ENCODE data around the gene BCO2.
A peak's percentile ranks its signal among the peaks of the same experiment; 100 is the strongest.

Gene BCO2

GRCh38 chr11:112216561-112217105 lies 41.3 kb downstream of the BCO2 start:
- DNase-seq (ENCODE audit: low read depth, low spot score), result no peak

DNA sequence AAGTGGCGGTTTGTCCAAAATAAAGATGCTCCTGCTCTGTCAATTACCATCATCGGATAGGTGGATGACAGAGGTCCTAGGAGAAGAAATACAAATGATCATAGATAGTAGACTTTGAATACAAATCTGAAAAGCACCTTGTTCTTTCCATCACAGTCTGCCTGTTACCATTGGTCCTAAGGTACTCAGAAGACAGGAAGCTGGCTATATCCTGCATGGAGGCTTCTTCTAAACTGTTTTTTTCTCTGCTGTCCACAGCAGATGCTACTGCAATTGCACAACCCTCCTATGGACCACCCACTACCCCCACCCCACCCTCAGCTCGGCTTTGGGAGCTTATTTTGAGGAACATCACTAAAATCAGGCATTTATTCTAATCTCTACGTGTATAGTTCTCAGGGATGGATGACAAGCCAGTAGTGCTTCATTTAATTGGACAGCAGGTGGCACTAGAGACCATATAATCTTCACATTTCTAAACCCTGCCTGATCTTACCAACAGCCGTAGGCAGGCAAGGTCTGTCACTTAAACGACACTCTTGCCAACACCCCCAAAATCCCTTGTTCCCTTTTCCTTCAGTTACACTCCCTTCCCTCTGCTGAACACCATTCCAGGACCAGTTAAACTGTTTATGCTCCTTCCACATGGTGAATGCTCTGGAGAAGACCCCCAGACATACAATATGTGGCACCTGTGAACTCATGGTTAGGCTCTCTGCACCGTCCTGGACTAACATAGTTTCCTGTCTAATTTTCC lies 44.3 kb downstream of the BCO2 start:
- peak; percentile 44 for DNase-seq (ENCODE audit: low read depth, low spot score)

DNA sequence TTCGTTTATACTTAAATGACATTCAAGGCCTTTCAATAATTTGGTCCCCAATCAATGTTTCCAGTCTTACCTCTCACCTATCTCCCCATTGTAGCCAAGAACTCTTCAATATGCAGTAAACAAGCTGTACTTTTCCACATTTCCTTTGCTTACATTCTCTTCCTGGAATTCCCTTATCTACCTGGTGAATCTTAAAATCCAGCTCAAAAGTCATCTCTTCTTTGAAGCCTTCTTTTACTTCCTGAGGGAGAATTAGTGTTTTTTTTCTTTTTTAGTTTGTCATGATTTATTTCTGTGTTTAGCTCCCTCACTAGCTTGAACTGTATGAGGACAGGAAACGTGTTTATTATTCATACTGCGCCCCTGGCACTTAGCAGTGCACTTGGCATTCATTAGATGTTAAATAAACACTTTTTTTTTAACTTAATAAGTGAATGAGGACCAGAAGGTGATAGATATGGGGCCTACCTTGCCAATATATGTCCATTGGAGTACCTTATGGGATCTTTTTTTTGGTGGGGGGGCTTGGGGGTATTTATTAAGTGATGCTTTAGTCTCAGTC lies 46.0 kb downstream of the BCO2 start:
- DNase-seq (ENCODE audit: low read depth, low spot score), result no peak

- DNase-seq (ENCODE audit: low read depth, low spot score), result no peak
Observed at GRCh38 chr11:112222303-112222702, 47.0 kb downstream of the BCO2 start.

DNA sequence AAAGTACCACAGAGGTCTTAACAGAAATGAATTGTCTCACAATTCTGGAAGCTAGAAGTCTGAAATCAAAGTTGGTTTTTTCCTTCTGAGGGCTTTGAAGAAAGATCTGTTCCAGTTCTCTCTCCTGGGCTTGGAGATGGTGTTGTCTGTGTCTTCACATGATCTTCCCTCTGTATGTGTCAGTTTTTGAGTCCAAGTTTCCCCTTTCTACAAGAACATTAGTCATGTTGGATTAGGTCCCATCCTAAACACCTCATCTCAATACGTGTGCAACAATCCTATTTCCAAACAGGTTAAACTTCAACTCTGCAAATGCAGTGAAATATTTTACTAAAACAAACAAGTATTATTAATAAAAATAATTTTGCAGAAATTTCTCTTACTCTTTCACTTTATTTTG lies 47.8 kb downstream of the BCO2 start:
- no peak for DNase-seq (ENCODE audit: low read depth, low spot score)

GRCh38 chr11:112223754-112224532 lies 48.6 kb downstream of the BCO2 start:
- no peak for DNase-seq (ENCODE audit: low read depth, low spot score)

DNA sequence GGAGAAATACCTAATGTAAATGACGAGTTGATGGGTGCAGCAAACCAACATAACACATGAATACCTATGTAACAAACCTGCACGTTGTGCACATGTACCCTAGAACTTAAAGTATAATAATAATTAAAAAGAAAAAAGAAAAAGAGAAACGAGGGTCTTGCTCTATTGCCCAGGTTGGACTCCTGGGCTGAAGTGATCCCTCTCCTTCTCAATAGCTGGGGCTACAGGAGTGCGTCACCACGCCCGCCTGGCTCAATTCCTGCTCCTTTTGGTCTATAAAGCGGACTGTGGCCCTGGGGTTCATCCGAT lies 50.4 kb downstream of the BCO2 start:
- DNase-seq (ENCODE audit: low read depth, low spot score), result no peak

DNA sequence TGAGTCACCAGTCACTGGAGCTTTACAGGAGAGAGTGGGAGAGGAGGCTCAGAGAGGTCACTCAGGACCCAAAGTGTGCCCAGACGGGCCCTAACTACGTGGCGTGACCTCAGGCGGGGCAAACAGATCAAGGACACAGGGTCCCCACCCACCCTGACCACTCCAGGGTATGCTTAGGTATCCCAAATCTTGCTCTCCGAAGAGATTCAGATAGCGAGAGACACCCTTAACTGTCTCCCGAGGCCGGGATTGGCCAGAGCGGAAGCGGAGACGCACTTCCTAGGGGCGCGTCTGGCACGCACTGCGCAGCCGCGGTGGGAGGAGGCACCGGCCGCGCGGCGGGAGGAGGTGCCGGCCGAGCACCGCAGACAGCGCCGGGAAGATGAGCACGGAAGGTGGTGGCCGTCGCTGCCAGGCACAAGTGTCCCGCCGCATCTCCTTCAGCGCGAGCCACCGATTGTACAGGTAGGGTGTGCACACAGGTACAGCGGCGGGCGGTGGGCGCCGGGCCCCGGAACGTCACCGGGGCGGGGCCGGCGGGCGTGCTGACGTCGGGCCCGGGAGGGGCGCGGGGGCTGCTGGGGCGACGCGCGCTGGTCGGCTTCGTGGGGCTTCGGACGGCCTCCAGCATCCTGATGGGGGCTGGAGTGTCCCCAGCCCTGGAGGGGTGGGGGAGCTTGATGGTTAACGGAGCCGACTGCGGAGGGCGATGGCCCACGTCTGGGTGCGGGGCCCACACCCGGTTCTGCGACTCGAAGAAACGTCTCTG lies 50.9 kb downstream of the BCO2 start, which contains the start of gene PTS:
Gene PTS (plus strand): TSS at position 367 of the 769 bp plus-strand sequence. CDS start 16 bp downstream, at position 383.
- peak; percentile 69 for DNase-seq (ENCODE audit: low read depth, low spot score)

- DNase-seq (ENCODE audit: low read depth, low spot score), result peak; percentile 10
Observed at GRCh38 chr11:112226831-112227401, 51.6 kb downstream of the BCO2 start.

GRCh38 chr11:112227471-112227870 lies 52.2 kb downstream of the BCO2 start:
- DNase-seq (ENCODE audit: low read depth, low spot score), result no peak

- DNase-seq (ENCODE audit: low read depth, low spot score), result no peak
Observed at GRCh38 chr11:112228706-112229105, 53.4 kb downstream of the BCO2 start.

DNA sequence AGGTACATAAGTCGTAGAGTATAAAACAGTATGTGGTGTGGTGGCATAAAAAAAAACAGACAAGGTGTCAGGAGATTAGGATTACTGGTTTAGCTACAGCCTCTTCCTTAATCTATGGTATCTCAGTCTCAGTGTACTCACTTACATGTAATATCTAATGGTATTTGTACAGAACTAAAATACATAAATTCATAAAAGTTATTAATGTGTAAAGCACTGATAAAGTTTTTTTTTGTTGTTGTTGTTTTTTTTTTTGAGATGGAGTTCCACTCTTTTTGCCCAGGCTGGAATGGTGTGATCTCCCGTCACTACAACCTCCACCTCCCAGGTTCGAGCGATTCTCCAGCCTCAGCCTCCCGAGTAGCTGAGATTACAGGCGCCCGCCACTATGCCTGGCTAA lies 53.8 kb downstream of the BCO2 start:
- no peak for DNase-seq (ENCODE audit: low read depth, low spot score)

DNA sequence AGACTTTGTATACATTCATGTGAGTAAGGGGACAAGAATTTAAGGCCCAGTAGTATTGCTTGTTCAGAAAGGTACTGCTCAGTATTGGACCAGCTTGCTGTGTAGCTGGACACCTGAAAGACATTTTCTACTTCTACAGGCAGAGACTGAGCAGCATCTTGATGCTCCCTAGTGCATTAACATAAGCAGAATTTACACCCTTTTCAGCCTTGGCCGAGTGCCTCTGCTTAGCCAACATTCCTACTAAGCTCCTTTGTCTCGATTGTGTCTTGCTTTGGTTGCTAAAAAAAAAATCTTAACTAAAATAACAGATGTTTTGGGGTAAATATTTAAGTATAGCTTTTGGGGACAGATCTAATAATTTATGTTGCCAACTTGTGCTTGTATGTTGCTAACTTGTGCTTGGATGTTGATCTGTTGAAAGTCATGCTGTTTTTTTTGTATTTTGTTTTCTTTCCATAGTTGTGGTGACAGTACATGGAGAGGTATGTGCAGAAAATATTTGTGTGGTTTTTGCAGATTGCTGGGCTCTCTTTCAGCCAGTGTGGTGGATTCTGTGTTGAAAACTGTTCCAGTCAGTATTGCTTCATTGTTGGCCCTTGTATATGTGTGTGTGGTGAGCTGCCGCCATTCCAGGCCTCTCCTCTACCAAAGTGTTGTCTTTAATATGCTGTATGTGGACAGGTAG lies 54.6 kb downstream of the BCO2 start:
- DNase-seq (ENCODE audit: low read depth, low spot score), result no peak

- no peak for DNase-seq (ENCODE audit: low read depth, low spot score)
Observed at GRCh38 chr11:112231952-112232351, 56.6 kb downstream of the BCO2 start.

- DNase-seq (ENCODE audit: low read depth, low spot score), result no peak
Observed at GRCh38 chr11:112235750-112236390, 60.6 kb downstream of the BCO2 start.

- no peak for DNase-seq (ENCODE audit: low read depth, low spot score)
Observed at GRCh38 chr11:112237451-112237850, 62.1 kb downstream of the BCO2 start.

- no peak for DNase-seq (ENCODE audit: low read depth, low spot score)
Observed at GRCh38 chr11:112238041-112238440, 62.7 kb downstream of the BCO2 start.

DNA sequence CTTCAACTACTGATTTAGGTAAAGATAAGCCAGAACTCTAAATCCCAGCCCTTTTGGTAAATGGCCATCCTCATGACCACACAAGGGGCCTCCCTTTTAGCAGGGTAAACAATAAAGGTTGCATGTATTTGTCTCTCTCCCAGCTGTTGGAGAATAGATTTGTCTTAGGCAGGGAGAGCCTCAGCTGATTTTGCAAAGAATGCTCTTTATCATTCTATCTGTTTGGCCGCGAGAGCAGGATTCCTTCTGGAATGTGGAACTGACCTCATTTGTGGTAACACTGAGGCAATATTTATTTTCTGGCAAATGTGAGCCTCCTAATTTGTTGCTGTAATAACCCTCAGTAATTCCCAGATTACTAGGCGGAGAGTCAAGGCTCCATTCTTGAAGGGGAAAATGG lies 66.2 kb downstream of the BCO2 start:
- DNase-seq (ENCODE audit: low read depth, low spot score), result no peak

DNA sequence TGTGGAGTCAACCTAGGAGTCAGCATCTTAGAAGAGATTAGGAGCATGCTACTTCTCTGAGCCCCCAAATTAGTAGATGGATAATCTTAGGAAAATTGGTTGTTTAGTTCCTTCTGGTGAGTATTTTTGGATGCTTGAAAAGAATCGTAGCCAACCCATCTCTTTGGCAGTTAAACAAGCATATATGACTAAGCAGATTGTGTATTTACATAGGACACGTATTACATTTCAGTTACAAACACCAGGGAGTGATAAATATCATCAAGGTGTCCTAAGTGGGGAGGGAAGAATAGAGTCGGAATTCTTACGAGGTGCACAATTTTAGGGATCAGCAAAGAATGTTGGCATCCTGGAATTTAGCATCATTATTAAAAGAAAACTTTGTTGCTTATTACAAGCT lies 71.9 kb downstream of the BCO2 start:
- no peak for DNase-seq (ENCODE audit: low read depth, low spot score)

DNA sequence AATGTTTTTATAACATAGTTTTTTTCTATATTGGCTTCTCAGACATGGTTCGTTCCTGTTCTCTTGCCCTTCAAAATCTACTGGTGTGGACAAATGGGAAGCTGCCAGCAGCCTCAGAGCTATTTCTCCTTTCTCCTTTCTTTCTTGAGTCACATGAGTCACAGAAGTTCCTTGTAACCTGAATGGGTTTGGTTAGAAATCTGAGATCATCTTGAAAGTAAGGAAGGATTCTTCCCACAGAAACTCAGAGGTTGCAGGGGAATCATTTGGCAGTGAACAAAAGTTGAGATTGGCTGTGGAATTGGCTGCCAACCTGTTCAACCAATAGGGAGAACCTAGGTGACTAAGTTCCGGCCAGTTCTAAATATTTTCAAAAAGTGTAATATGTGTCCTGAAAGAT lies 72.9 kb downstream of the BCO2 start:
- DNase-seq (ENCODE audit: low read depth, low spot score), result no peak

All from smooth muscle cell of the brain vasculature (primary cell).